SU-DHL-6 (cell line): ENCODE results near the gene ERLEC1.

Experiments
- CTCF ChIP-seq: fragments of 200-600 bp; sonication (generic); IDR thresholded peaks from one replicate; pipeline ENCODE4 v1.5.1; 2017; ENCODE audit warnings: antibody characterized with exemption, mild to moderate bottlenecking, low read length, moderate library complexity; ENCODE audit not compliant: insufficient read depth, poor library complexity, severe bottlenecking
- EZH2phosphoT487 ChIP-seq: fragments of 200-600 bp; sonication (generic), shearing (Covaris generic); conservative IDR thresholded peaks from 2 replicates; pipeline ENCODE4 v1.6.1; 2018; ENCODE audit warnings: mild to moderate bottlenecking, antibody characterized with exemption, low read length, moderate library complexity, mixed read lengths

GRCh38 chr2:53826030-53826410 lies 39.2 kb downstream of the ERLEC1 start:
- no peak for TF ChIP-seq CTCF
- TF ChIP-seq EZH2phosphoT487: no peak
